ENCODE results near the gene POMT2. TPM values are rescaled to one million over a fixed set of nuclear protein-coding genes. Genes with fewer than 3 reads are reported as not detected.

POMT2 gene
- total RNA-seq (2022; extraction: Qiagen RNA extraction) = 25.5 to 31.9 TPM (median 29.1 TPM) in 5 replicates

GRCh38 chr14:77320238-77320935, at the start of gene POMT2:
TSS of gene POMT2 (minus strand) at chr14:77320883. CDS start at chr14:77320681, 202 bp downstream.

GRCh38 chr14:77271113-77271710, 49.5 kb downstream of the POMT2 start, which contains the start of gene NGB:
TSS of gene NGB (minus strand) at chr14:77271206. CDS start at chr14:77270937, 269 bp downstream.

Other genes starting within 250 kb of the POMT2 start
- gene CIPC, start 222.6 kb downstream of the POMT2 start, total RNA-seq (2022; extraction: Qiagen RNA extraction) = 6.5 to 9.7 TPM (median 7.1 TPM) in 5 replicates
- gene ZDHHC22, start 179.1 kb downstream of the POMT2 start, total RNA-seq (2022; extraction: Qiagen RNA extraction) = 0.18 to 0.37 TPM (median 0.23 TPM) in 5 replicates
- 4.8 to 6.0 TPM (median 5.4 TPM) in 5 replicates for gene TMEM63C, start 139.1 kb downstream of the POMT2 start, total RNA-seq (2022; extraction: Qiagen RNA extraction)
- gene NGB, start 49.7 kb downstream of the POMT2 start, total RNA-seq (2022; extraction: Qiagen RNA extraction) = not detected in 5 replicates
- gene GSTZ1, start 153 bp upstream of the POMT2 start, total RNA-seq (2022; extraction: Qiagen RNA extraction) = 30.5 to 35.5 TPM (median 33.7 TPM) in 5 replicates
- gene TMED8, start 56.2 kb upstream of the POMT2 start, total RNA-seq (2022; extraction: Qiagen RNA extraction) = 4.6 to 8.8 TPM (median 6.6 TPM) in 5 replicates
- 1.2 to 2.6 TPM (median 1.6 TPM) in 5 replicates for gene SAMD15, start 56.5 kb upstream of the POMT2 start, total RNA-seq (2022; extraction: Qiagen RNA extraction)
- 0.05 to 0.08 TPM (median 0.07 TPM) in 5 replicates for gene NOXRED1, start 102.6 kb upstream of the POMT2 start, total RNA-seq (2022; extraction: Qiagen RNA extraction)
- 13.2 to 15.0 TPM (median 14.1 TPM) in 5 replicates for gene VIPAS39, start 136.7 kb upstream of the POMT2 start, total RNA-seq (2022; extraction: Qiagen RNA extraction)
- gene AHSA1, start 137.2 kb upstream of the POMT2 start, total RNA-seq (2022; extraction: Qiagen RNA extraction) = 220 to 282 TPM (median 240 TPM) in 5 replicates
- gene ISM2, start 177.9 kb upstream of the POMT2 start, total RNA-seq (2022; extraction: Qiagen RNA extraction) = 0.39 to 0.58 TPM (median 0.49 TPM) in 5 replicates

Data from A549 treated with Hydrocortisone at 1 μM for 4 hours (cell line).